ENCODE measurements around the gene PPP1R3E. TPM values are rescaled to one million over a fixed set of nuclear protein-coding genes. Genes with fewer than 3 reads are reported as not detected.

The PPP1R3E gene
- polyA plus RNA-seq, 3 donors: 0.81 to 16.7 (median 0.88) TPM

GRCh38 chr14:23335623-23336022, 33.0 kb upstream of the PPP1R3E start:
- Histone ChIP-seq H2AFZ (ENCODE audit: insufficient read depth, low read depth, low read length, poor library complexity, severe bottlenecking) (no peak overlapping the region), H3K9ac (ENCODE audit: insufficient read depth, low read length, poor library complexity, severe bottlenecking) (no peak overlapping the region), H4K20me1 (ENCODE audit: insufficient read depth, low read length) (no peaks in the 10 kb centered on the region), H3K4me1 (ENCODE audit: control insufficient read depth in 1 of 2, insufficient read depth in 2 of 2, low read length in 2 of 2) (no peaks in the 10 kb centered on the region), H3K27me3 (ENCODE audit: control insufficient read depth in 2 of 2, insufficient read depth in 2 of 2, low read length in 2 of 2) (no peaks in the 10 kb centered on the region), H3K79me2 (ENCODE audit: insufficient read depth, low read length) (no peaks in the 10 kb centered on the region), H3K9me3 (replicated peaks in 1 of 2; ENCODE audit: control insufficient read depth in 1 of 2, insufficient read depth in 1 of 2, low read length in 2 of 2) (peaks cover 3 to 8% of the 10 kb centered on the region in 2 donors), H3K27ac (ENCODE audit: low read depth in 1 of 2, low read length in 2 of 2) (no peak overlapping the region), H3K36me3 (replicated peaks in 1 of 2; ENCODE audit: control insufficient read depth in 1 of 2, insufficient read depth in 2 of 2, low read length in 2 of 2) (no peaks in the 10 kb centered on the region), H3K4me3 (replicated peaks in 1 of 3; ENCODE audit: low read depth in 2 of 3, low read length in 3 of 3) (no peak overlapping the region), H3K4me2 (replicated peaks; ENCODE audit: extremely low read depth, low read length, poor library complexity, severe bottlenecking) (no peak overlapping the region)
- Mint-ChIP-seq H3K9me3 (peaks cover 5 to 15% (median 9%) of the 10 kb centered on the region in 7 donors), H3K4me3 (no peak overlapping the region), H3K27ac (no peak overlapping the region), H3K4me1 (no peaks in the 10 kb centered on the region), H3K27me3 (ENCODE audit: low read depth in 3 of 3) (peaks cover 4 to 11% (median 10%) of the 10 kb centered on the region in 3 donors), H3K36me3 (no peaks in the 10 kb centered on the region)
- intact Hi-C loops (cut with micrococcal nuclease): loop anchor here in 1 of 2 donors (10.0 kb wide), 1 partner anchor 71 kb away; no protein-coding TSS in a partner anchor
- WGBS (ENCODE audit: insufficient coverage): 88% methylated on average over 2 of the region's 5 CpGs
- DNase-seq: no peak
- TF ChIP-seq CTCF (IDR thresholded peaks at IDR 0.05): no peak

GRCh38 chr14:23327947-23328744, 25.5 kb upstream of the PPP1R3E start:
- H3K27me3 Mint-ChIP-seq (ENCODE audit: low read depth in 3 of 3): peaks cover 0 to 6% (median 3%) of the 10 kb centered on the region in 3 donors
- 46% methylated on average over 2 of the region's 4 CpGs for WGBS (ENCODE audit: insufficient coverage)
- no peak overlapping the region for H3K27ac Mint-ChIP-seq

More at GRCh38 chr14:23327947-23328744, 25.5 kb upstream of the PPP1R3E start:
- Histone ChIP-seq H3K9me3 (replicated peaks in 1 of 2; ENCODE audit: control insufficient read depth in 1 of 2, insufficient read depth in 1 of 2, low read length in 2 of 2) (no peaks in the 10 kb centered on the region), H3K36me3 (replicated peaks in 1 of 2; ENCODE audit: control insufficient read depth in 1 of 2, insufficient read depth in 2 of 2, low read length in 2 of 2) (peaks cover 24 to 32% of the 10 kb centered on the region in 2 donors), H3K9ac (ENCODE audit: insufficient read depth, low read length, poor library complexity, severe bottlenecking) (no peak overlapping the region), H2AFZ (ENCODE audit: insufficient read depth, low read depth, low read length, poor library complexity, severe bottlenecking) (no peak overlapping the region), H3K27ac (ENCODE audit: low read depth in 1 of 2, low read length in 2 of 2) (no peak overlapping the region), H3K4me2 (replicated peaks; ENCODE audit: extremely low read depth, low read length, poor library complexity, severe bottlenecking) (no peak overlapping the region), H3K79me2 (ENCODE audit: insufficient read depth, low read length) (peaks cover 10% of the 10 kb centered on the region), H3K27me3 (ENCODE audit: control insufficient read depth in 2 of 2, insufficient read depth in 2 of 2, low read length in 2 of 2) (no peaks in the 10 kb centered on the region), H3K4me1 (ENCODE audit: control insufficient read depth in 1 of 2, insufficient read depth in 2 of 2, low read length in 2 of 2) (peaks cover under 1% of the 10 kb centered on the region in 2 donors), H3K4me3 (replicated peaks in 1 of 3; ENCODE audit: low read depth in 2 of 3, low read length in 3 of 3) (no peak overlapping the region), H4K20me1 (ENCODE audit: insufficient read depth, low read length) (peaks cover 16% of the 10 kb centered on the region)
- peak; percentile 55 to 77 (median 74) for DNase-seq
- Mint-ChIP-seq H3K9me3 (no peaks in the 10 kb centered on the region), H3K4me3 (no peak overlapping the region), H3K36me3 (peaks cover 28 to 31% of the 10 kb centered on the region in 2 donors), H3K4me1 (peaks cover 2% of the 10 kb centered on the region)
- intact Hi-C loops (cut with micrococcal nuclease): loop anchor here in 1 of 2 donors (10.0 kb wide), 2 partner anchors 137 to 237 kb away; partner anchors contain the start of genes AP1G2 and NGDN
- peak; percentile 89 for TF ChIP-seq CTCF (IDR thresholded peaks at IDR 0.05)

Measured in CD14-positive monocyte (primary cell).